Suppressor macrophage treated with lipopolysaccharide for 4 hours (primary cell): Measurements from ENCODE around the gene EIF4E.
"Not testable (repeated sequence)": the region's sequence is repeated elsewhere in the genome, so short reads cannot be mapped to it uniquely, and the experiment has no call there.

Experiments
- DNase-seq: peaks from one replicate; pipeline ENCODE4 v3.0.0-alpha.2; 2020

EIF4E gene

DNA sequence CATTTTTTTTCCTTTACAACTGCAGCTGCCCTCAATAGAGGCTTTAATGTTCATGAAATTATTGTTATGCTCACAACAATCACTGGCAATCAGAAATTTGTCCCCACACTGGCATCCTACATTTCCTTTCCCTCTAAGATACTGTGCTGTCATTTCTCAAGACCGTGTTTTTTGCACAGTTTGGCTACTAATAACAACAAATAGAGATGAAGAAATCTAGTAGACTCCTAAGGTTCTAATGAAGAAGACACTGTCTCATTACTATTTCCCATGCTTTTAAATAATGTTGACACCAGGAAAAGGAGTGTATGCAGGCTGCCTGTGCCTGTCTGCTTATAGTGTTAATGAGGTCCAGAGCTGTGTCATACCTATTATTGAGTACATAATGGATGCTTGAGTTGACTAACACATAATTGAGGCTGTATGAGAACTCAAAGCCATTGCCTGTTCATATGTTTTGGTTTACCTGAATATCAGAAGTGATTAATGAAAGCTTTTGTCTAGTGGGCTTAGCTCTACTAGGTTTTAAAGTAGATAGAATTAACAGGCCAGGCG lies 1.5 kb upstream of the EIF4E start:
- peak; percentile 50 for DNase-seq

DNA sequence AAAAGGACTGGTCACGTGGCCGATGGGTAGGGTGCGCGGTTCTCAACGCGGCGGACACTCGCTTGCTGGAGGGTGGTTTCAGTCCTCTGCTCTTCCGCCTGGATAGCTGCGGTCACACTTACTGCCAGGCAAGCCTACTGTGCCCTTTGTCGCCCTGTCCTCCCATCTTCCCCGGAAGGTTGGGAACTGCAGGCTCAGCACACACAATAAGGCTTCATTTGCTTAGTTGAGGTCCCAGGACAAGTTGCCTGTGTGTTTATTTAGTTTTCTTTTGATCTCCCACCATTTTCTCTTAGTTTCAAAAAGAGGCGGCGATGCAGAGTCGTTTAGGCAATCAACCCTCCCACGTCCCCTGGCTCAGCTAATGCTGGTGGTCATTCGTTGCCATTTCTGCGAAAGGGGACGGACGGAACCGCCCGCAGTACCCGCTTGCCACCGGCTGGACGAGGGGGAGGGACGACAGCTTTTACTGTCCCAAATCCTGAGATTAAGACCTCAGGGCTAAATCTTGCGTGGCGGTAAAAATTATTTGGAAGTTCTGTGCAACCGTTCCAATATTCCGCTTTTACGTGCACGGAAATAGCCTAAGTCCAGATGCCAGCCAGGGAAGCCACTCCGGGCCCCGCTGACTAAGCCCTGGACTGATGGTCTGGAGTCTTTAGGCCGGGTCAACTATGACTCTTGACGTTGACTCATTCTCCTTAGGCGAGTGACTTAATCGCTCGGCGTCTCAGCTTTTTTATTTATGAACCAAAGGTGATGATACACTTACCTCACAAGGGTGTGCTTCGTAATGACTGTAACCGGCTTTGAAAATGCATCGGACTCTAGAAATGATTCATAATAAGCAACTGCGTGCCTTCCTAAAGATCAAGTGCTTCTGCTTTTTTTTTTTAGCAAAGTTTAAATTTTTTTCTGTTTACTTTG lies 671 bp upstream of the EIF4E start:
- peak; percentile 98 for DNase-seq

DNA sequence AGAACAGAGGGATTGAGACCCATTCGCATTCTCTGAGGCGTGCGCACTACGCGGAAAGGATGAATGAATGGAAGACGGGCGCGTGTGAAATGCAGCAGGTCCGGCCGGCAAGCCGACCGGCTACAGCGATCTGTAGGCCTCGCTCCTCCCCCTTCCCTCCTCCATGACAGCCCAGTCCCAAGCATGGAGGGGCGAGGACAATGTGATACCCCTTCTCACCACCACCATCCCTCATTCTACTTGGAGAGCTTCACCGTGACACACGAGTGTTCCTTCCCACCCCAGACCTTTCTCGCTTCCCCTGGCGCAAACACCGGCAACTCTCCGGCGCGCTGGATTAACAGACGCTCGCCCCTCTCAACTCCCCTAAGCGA lies 815 bp downstream of the EIF4E start:
- peak; percentile 81 for DNase-seq

DNA sequence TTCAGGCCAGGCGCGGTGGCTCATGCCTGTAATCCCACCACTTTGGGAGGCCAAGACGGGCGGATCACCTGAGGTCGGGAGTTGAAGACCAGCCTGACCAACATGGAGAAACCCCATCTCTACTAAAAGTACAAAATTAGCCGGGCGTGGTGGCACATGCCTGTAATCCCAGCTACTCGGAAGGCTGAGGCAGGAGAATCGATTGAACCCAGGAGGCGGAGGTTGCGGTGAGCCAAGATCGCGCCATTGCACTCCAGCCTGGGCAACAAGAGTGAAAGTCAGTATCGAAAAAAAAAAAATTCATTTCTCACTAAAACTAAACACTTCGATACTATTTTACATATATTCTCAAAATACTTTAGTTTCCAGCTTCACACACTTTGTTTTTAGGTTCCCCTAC lies 2.7 kb downstream of the EIF4E start:
- DNase-seq: not testable (repeated sequence)

DNA sequence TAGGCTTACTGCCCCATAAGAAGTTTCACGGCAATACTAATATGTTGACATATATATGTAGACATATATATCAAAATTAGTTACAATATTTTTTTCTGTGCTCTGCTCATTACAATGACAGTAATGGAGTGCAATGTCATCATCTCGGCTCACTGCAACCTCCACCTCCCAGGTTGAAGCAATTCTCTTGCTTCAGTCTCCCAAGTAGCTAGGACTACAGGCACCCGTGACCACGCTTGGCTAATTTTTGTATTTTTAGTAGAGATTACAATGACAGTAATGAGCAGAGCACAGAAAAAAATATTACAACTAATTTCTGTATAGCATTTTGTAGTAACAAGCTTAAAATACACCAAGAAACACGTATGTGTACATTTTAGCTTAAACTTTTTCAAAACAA lies 7.6 kb downstream of the EIF4E start:
- no peak for DNase-seq

DNA sequence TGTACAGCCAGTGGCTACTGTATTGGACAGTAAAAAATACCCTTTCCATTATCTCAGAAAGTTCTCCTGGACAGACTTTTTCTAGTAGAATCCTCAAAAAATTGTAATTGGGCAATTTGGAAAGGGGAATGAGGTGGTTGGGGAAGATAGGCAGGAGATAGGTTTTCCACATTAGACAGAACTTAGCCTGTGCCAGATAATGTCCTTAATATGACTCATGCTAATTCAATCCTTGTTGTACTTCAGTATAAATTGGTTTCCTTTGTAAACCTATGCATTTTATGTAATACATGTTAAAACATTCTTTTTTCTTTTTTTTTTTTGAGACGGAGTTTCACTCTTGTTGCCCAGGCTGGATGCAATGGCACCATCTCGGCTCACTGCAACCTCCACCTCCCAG lies 8.9 kb downstream of the EIF4E start:
- DNase-seq: no peak

DNA sequence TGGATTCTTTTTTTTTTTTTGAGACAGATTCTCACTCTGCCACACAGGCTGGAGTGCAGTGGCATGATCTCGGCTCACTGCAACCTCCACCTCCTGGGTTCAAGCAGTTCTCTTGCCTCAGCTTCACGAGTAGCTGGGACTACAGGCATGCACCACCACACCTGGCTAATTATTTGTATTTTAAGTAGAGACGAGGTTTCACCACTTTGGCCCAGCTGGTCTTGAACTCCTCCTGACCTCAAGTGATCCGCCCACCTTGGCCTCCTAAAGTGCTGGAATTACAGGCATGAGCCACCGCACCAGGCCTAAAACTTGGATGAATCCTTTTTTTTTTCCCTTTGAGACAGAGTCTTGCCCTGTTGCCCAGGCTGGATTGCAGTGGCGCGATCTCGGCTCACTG lies 18.2 kb downstream of the EIF4E start:
- not testable (repeated sequence) for DNase-seq

DNA sequence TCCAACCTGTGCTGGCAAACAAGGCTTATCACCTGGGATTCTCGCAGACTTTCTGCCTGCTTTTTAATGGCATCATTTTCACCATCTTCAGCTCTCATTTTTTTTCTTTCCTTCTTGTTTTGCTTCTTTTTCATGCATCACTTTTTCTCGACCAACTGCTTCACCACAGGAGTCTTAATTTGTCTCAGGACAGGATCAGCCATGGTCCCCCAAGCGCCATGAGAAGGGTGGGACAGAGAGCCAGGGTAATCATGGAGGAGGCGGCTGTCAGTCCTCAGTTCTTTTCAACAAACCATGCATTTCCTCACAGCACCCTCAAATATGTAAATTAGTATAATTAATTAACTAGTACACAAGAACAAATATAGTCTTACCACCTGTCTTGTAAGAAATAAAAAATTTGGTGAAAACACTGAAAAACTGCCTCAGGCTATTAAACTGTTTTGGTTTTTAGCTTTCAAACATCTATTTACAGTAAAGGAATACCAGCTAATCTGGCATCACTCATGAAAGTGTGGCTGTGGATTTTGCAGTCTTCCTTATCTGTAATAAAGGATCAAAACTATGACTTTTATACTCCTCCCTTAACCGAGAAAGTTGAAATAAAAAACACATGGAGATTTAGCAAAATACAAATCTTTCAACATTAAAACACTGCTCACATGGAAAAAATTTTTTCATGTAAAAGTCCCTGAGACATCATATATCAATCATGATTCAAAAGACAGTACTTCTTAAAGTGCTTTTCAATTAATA lies 19.1 kb downstream of the EIF4E start:
- DNase-seq: no peak

DNA sequence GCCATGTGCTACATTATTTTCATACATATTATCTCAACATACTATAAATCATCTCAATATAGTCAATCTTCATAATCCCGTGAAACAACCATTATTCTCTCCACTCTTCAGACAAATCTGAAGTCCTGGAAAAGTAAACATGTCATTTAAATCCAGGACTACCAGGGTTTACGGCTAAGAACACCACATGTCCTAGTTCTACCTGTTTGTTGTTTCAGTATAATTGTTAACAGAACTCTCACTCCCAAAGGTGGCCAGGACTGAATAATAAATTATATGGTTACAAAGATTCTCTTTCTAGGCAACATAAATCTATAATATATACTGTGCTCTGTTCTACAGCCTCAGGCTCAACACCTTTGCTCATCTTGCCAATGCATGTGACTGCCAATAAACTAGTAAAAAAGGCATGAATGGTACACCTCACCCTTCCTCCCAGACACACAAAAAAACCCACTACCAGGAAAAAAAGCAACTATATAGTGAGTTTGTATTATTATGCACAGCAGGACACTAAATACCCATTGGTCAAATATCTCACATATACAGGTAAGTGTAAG lies 20.1 kb downstream of the EIF4E start:
- DNase-seq: no peak

DNA sequence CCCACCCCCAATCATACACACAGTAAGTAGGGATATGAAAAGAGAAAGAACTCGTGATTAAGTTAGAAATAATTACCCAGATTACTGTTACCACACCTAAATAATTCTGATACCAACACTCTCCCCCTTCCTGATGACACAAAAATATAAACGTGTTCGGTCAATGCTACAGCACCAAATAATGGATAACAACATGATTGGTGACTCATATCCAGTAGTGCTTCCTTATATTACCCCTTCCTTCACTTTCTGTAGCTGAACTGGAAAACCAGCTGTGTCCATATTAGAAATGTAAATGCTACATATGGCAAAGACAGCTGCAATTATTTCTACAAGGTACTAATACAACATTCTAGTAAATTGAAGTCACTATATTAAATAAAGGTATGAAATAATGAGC lies 20.8 kb downstream of the EIF4E start:
- DNase-seq: no peak

DNA sequence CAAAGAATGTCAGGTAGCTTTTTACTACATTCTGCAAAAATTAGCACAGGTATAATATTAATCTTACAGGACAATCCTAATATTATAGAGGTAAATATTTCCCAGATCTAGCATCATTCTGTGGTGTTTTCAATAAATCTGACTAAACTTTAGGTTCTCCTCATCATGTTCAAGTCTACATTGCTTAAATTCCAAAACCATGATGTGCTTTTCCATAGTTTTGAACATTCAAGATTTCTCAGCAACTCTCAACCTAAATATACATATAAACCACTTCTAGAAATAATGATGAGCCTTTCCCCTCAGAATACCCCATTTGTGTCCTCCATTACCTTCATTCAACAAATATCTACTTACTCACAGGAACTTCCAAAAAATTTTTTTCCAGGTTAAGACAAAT lies 23.1 kb downstream of the EIF4E start:
- no peak for DNase-seq

DNA sequence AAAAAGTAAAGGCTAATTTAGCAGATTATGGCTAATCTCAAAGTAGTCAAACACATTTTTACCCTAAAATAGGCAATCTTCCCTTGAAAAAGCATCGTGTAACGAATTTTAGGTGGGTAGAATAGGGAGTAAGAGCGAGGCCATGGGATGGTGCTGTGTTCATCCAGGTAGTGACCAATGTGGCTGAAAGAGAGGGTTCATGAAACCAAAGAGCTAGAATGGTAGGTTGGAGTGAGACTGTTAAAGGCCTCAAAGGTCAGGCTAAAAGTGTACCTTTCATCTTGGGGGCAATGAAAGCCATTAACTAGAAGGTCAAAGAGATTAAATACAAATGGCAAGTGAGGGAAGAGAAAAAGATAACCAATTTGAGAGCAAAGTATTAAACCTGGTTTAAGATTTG lies 23.6 kb downstream of the EIF4E start:
- DNase-seq: no peak

DNA sequence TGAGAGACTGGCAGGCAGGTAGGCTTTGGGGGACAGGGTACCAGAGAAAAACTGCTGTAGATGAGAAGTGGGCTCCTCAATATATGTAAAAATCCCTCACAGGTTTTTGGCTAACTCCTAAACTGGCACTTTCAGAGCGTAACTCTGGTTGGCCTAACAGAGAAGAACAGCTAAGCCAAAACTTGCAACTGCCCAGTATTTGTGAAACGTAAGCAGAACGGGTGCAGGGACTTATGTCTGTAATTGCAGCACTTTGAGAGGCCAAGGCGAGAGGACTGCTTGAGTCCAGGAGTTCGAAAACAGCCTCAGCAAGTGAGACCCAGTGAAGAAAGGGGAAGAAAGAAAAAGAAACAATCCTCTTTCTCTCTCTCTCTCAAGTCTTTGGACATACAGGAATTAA lies 25.0 kb downstream of the EIF4E start:
- no peak for DNase-seq

DNA sequence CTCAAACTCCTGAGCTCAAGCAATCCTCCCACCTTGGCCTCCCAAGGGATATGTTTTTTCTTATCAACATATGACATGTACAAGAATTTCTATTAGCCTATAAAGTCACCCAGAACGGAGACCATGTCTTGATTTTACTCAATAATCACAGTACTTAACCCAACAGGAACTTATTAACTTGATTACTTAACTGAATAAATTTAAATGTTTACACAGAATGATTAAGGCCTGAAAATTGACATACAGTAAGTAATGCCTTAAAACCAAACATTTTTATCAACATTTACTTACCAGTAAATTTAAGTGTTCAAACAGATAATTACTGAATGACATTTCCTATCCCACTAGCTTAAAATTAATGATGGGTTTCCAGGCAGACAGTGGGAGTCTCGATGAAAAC lies 25.4 kb downstream of the EIF4E start:
- DNase-seq: no peak

DNA sequence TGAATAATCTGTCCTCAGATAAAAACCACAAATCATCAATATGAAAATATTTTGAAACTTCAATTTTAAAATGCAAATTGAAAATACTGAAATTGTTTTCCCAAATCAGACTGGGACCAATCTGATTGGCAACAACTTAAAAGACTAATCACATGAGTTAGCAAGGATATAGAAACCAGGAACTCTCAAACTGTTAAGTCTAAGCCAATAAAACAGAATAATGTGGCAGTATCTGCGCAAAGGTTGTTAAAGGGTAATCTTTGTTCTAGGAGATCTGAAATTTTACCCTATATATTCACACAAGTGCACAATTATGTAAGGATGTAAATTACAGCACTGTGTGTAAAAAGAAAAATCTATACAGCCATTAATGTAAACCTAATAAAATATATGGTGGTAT lies 29.7 kb downstream of the EIF4E start:
- DNase-seq: no peak

DNA sequence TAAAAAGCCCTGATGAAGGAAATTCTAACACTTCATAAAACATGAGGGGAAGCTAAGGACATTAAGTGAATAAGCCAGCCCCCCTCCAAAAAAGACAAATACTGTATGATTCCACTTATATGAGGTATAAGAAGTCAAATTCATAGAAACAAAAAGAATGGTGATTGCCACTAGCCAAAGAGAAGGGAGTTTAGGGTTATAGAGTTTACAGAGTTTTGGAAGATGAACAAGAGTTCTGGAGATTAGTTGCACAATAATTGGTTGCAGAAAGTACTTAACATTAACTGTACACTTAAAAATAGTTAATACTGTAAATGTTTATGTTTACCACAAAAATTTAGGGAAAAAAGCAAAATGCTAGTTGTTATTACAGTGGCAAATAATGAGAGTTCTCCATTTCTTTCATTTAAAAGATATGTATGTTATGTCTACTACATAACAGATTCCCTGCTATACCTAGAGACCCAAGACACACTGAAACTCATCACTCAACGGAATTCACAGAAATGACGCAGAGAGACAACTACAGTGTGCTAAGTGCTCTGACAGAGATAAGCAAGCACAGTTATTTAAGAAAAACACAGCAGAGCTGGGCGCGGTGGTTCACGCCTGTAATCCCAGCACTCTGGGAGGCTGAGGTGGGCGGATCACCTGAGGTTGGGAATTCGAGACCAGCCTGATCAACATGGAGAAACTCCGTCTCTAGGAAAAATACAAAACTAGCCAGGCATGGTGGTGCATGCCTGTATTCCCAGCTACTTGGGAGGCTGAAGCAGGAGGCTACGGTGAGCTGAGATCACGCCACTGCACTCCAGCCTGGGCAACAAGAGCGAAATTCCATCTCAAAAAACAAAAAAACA lies 37.2 kb downstream of the EIF4E start:
- DNase-seq: no peak

DNA sequence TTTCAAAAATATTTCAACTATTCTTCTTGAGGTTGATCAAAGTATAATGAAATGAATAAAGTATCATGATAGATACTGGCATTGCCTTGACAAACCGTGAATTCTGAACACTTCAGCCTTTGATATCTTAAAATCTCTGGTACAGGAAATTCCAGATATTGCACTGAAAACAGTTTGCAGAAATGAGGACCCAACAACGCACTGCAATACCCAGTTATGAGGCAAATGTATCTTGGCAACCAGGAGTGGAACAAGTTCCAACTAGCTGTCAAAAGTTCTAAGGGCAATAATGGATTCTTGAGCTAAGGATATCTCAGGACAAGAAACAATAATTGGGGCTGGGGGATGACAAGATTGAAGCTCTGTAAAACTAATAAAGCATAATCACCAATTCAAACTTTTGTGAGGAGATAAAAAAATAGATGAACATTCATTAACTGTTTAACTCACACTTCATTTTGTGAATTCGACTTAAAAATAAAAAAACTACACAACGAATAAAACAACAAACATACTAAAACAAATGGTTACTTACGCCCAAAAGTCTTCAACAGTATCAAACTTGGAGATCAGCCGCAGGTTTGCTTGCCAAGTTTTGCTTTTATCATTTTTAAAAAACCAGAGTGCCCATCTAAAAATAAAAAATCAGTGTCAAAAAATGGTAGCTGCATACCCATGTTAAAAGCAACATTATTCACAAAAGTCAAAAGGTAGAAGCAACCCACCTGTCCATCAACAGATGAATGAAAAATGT lies 38.1 kb downstream of the EIF4E start:
- DNase-seq: no peak

DNA sequence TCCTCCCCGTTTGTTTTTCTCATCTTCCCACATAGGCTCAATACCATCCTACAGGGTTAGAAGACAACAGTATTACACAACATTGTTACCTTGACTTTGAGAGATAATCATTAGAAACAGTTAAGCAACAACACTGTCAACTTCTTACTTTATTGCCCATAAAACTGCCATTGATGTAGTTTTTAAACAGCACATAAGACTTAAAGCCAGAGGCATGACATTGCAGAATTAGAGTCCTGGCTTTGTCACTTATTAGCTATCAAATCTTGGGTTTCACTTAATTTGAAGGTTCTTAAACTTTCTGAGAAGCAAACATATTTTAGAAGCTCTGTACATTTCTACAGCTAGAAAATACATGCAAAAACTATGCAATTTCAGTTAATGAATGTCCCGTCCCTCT lies 41.8 kb downstream of the EIF4E start:
- DNase-seq: no peak

DNA sequence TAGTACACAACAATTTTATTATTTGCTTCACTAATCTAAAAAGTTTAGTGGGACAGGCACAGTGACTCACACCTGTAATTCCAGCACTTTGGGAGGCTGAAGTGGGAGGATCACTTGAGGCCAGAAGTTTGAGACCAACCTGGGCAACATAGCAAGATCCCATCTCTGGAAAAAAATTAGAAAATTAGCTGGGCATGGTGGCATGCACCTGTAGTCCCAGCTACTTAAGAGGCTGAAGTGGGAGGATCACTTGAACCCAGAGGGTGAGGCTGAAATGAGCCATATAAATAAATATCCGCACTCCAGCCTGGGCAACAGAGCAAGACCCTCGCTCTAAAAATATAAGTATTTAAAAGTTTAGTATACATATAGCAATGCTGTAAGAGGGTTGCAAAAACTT lies 42.6 kb downstream of the EIF4E start:
- DNase-seq: not testable (repeated sequence)

DNA sequence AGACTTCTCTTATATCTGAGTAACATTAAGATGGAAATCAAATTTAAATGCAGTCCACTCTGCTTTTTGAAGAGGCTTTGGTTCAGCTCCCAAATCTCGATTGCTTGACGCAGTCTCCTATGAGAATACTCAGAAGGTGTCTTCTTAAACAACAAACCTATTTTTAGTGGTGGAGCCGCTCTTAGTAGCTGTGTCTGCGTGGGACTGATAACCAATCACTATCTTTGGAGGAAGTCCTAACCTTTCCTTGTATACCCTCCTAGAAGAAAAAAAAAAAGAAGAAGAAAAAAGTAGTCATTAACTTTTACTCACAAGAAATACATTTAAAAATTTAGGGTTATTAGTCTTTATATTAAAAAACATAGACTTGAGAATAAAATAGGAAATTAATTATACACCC lies 48.0 kb downstream of the EIF4E start:
- DNase-seq: not testable (repeated sequence)

DNA sequence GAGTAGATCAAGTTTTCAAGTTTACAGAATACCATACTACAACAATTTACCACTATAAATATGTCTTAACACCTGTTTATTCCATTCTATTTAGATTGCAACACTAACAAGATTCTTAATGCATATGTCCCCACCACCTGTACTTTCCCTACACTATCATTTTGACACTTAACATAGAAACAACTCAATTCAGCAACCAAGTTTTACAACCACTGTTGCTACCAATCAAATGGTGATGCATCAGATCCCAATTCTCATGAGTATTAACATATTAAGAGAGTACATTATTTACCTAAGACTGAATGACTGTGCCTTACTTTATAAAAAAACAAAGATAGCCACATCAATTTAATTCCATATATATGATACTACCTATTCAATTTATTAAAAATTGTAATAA lies 49.4 kb downstream of the EIF4E start:
- no peak for DNase-seq

DNA sequence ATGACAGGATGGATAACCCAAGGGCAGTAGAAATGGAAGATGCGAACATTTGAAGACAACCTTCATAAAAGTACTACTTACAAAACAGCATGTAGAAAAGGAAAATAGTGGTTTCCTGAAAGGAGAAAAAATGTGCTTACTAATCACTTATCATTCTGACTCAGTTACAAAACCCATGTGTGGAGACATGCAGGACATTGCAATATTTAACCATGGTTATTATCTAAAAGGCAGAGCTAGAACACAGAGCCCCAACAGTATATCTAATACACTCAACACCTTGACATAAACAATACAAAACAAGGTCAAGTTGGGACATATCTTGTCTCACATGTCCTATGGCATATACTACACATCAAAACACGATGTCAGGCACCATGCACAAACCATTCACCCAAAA lies 55.9 kb downstream of the EIF4E start:
- no peak for DNase-seq
